ENCODE data around the gene RNF43.
"Not testable (repeated sequence)": the region's sequence is repeated elsewhere in the genome, so short reads cannot be mapped to it uniquely, and the experiment has no call there.

The RNF43 gene

DNA sequence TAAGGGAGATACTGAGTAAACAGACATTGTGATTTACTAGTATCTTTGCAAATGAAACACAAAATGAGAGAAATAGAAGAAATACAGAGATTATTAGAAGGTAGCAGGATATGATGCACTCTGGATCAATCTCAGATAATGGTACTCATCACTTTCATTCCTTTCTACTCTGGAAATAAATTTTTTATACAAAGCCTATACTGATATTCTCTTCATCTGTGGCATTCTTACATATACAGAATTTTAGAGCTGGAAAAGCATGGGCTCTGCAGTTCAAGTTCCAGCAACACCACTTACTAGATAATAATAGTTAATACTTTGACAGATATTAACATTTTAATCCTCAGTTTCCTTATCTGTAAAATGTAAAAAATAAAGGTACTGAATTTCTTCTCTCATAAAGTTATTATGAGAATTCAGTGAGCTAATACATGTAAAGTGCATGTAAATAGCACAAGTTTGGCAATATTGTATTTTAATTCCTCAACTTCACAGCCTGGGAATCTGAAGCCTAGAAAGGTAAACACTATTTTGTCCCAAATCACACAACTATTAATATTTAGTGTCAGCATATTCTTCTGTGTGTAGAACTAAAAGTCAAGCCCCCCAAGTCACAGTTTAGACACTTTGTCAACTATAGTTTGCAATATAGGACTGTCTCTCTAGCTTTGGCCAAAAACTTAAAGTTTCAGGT, 6.5 kb downstream of the RNF43 start:
- no peak for DNase-seq

DNA sequence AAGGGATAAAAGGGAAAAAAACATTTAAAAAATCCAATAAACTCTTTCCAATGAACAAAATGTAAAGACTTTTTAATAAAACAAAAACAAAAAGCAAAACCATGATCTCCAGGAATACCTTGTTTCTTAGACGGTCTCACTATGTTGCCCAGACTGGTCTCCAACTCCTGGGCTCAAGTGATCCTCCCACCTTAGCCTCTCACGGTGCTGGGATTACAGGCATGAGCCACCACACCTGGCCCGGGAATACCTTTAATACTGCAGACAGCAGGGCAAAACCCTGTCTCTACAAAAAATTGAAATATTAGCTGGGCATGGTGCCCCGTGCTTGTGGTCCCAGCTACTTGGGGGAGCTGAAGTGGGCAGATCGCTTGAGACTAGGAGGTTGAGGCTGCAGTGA, 7.9 kb downstream of the RNF43 start:
- DNase-seq, result no peak

DNA sequence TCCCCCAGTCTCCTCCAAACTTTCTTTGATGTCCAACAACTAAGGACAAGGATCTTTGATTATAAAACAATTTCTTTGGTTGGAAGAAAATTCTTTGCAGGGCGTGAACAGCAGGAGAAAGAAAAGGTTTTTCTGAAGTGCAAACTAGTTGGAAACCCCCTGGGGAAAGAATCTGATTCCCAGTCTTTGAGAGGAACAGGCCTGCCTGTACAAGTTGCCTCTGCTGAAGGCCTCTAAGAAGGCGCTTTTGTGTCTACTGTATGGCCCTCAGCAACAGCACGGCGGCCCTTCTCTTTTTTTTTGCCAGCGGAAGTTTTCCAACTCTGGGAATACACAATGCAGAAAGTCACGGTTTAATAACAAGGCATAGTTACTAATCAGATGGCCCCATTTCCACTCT, 14.0 kb downstream of the RNF43 start:
- no peak for DNase-seq

DNA sequence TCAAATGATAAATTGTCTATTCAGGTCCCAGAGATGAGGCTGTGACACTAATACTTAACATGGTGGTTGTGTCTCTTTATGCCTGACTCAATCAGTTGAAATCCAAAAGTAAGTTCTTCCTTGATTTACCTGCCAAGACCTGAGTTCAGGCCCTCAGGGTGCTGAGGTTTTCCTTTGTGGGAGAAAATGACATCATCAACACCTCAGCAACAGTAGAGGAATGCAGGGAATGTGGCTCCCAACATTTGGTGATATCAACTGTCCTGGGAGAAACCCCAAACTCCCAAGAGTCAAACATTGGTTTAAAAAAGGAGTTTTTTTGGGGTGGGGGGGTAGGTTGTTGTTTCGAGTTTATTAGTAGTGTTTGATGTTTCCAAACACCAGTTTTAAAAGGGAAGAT, 14.7 kb downstream of the RNF43 start:
- no peak for DNase-seq

DNA sequence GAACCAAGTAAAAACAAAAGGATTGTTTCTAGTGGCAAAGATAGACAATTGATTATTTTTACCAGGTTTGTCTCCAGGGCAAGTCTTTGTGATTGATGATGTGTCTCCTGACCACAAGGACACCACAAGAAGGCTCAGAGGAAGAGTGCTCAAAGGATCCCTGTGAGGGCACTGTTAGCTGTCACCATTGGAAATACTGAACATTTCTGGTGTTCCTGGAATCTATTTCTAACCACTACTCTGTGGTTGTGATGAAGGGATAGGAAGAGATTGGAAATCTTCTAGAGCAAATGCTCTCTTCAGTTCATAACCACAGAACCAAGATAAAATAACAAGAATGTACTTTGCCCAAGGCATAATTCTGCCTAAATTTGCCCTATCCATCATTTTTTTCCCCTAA, 15.3 kb downstream of the RNF43 start:
- no peak for DNase-seq

DNA sequence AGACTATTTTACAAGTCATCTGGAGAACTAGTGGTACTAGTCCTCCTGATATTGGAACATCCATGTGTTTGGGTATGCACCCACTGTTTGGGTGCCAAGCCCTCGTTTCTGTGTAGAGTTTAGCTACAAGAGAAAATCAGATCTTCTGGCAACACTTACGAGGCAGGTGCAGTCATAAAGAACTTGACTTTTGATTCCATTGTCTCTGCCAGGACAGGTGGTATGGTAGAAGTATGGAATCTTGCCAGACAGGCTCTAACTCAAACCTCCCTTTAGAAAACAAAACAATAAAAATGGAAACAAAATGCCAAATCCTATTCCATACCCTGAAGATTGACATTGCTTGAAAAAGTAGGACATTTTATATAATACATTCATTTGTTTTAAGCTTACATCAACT, 16.0 kb downstream of the RNF43 start:
- no peak for DNase-seq

DNA sequence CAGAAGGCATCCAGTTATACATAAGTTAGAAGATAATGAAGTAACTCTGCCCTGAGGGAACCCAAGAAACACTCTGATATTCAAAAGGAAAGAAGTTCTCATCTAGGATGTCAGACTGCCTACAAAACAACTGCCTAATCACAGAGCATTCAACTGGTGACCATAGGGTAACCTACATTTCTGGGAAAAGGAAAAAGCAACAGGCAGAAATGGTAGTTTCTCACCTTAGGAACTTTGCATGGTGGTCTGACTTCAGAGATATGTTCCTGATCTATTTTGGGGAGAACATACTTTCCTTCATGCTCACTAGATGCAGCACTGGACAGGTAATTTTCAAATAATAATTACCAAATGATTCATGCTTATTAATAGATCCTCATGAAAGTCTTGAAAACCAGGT, 16.5 kb downstream of the RNF43 start:
- no peak for DNase-seq

DNA sequence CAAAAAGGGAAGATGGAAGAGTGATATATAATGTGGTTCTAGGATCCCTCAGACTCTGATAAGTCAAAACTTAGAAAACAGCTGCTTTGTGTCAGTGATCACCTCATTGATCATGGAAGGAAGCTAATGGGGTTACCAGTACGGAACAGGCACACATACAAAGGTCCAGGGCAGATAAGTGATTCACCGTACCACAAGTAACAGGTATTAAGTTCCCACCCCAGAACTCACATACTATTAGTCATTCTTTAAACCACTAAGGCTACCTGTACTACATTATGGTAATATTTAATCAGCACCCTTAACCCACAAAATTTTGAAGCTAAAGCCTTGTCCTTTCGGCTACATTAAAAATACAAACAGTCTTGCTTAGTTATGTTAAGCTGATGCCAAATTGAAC, 17.4 kb downstream of the RNF43 start:
- DNase-seq, result no peak

DNA sequence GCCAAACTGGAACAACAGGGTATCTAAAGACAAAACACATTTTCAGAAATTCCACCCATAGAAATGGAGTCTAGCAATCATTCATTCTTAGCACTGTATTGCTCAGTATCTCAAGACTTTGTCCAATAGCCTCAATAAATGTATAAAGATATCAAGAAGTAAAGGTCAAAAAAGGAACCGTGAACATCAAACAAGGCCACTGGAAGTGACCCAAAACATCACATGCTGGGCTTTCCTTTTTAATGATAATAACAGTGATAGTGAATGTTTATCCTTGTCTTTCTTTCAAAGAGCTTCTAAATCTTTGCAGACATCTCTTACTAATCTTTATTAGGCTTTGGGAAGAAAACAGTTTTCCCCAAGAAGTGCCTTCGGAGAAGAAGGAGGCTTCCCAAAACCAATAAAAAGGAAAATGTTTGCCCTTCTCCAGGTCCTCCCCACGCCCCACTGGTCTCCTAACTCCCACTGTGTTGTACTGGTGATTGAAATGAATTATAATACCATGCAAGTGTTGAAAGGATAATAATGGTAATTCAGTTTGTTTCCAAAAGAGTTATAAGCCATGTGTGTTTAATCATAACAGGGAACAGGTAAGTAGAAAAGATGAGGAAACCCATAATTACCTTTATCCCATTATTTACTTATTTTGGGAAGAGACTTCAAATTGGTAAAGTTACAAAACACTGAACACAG, 18.6 kb downstream of the RNF43 start:
- DNase-seq, result no peak

DNA sequence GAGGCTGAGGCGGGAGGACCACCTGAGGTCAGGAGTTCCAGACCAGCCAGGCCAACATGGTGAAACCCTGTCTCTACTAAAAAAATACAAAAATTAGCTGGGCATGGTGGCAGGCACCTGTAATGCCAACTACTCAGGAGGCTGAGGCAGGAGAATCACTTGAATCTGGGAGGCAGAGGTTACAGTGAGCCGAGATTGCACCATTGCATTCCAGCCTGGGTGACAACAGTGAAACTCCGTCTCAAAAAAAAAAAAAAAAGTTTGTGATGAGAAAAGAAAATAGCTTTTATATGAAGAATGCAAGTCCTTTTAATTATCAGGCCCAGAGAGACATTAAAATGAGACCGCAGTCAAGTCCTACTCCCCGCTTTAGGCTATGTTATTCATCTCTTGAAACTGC, 19.9 kb downstream of the RNF43 start:
- not testable (repeated sequence) for DNase-seq

DNA sequence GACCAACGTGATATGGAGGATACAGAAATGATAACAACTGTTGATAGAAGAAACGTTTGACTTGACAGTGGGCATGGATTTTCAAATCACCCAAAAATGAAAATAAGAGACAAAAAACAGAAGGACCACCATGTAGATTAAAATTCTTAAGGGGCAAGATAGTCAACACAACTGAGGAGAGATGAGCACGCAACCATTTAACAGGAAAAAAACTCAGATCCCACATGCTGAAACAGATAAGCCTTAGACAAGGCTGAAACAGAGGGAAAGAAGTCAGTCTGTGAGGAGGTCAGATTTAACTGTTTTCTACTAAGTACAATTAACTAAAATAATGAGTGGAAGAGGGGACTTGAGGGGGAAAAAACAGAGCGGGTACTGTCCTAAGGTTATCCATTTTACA, 21.2 kb downstream of the RNF43 start:
- no peak for DNase-seq

DNA sequence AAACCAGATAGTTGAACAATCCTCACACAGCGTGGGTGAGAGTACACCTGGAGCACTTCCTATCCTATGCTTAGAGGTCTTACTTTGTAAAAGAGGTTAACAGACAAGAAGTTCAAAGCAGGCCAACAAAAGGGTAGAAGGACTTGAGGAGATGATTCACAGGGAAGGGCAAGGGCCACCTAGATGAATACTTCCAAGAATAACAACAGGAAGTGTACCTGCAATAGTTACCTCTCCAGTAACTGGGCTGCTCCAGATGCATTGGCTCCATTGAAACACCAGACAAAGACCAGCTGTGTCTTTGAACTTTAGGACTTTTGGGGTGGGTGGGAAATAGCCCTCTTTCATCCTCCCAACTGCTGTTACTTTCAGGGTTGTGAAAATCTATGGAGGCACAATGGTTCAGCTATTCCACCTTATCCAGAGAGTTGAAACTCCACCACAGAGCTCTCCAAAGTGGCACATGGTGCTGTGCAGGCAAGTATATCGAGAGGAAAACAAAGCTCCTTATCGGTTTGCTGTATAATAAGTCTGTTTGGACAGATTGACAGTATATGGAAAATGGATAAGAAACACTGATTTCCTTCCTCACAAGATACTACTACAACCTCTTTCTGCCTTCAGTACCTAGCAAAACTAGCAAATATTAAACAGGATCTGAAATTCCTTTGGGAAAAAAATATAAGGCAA, 22.7 kb downstream of the RNF43 start:
- no peak for DNase-seq

DNA sequence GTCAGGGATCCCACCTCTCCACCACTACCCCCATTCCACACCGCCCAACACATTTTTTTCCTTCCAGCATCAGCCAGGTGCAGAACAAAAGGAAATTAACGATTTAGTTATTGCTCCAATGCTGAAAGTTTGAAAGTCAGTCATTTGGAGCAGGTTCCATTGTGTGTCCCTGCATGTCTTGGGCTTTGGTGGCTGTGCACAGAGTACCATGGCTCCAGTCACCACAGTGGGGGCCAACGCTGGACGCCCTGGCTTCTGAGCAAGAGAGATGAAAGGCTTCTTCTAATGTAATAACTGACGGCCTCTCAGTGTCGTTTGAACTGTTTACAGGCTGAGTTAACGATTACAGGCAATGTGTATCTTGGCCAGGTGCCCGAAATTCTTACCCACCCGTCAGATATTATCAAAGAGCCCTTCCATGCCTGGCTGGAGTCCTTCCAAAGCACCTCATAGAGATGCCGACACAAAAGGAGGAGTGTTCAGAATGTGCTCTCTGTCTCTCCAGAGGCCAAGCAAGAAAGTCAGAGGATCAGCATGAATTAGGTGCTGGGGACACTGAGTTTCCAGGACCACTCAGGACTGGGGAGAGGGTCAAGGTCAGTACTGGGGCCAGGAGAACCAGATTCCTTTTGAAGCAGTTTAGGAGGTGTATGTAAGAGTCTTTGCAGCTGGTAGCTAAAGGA, 25.9 kb downstream of the RNF43 start:
- DNase-seq, result peak; percentile 58

DNA sequence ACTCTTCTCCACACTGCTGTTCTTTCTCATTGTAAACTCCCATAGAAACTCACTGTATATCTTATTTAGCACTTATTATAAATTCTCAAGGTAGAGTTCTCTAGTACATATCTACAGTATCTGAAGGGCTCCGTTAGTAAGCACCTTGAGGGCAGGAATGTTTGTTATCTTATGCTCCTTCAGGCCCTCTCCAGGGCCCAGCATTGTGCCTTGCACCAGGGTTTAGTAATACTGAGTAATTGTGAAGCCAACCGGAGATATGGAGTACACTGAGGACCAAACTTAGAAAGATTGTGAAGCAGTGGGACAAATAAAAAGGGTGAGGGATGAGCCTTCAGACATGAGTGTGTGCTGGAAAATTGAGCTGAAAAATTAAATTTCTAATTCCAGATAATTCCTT, 26.4 kb downstream of the RNF43 start:
- DNase-seq, result no peak

DNA sequence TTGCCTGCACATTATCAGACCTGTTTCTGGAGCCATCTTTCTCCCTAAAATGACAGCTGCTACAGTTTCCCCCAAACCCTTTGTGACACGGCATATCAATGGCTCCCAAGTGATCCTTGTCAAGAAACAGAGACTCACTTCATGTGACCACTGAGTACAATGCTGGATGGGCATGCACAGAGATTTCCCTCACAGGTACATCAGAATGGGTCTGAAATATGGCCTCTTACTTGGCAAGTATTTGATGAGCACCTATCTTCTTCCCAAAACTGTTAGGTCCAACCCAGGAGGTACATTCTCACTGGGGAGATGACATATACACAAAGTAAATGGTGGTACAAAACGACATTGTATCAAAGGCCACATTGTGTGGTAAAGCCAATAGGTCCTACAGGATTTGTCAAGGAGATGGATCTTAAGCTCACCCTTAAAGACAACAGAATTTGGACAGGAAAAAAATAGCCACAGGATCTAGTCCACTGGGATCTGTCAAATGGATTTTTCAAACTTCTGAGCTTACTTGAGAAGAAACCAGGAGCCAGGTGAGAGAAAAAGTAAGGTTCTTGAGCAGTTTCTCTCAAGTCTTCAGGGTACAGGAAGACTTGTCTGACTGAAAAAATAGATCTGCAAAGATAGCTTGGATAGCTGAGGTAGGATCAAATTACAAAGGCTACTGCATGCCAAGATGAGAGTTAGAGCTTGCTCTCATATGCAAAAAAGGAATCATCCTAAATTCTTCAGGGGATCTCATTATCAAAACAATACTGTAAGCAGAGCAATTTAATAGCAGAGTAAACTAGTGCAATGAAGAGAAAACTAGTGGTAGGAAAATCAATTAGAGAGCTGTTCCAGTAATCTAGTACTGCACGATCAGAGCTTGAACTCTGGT, 28.8 kb downstream of the RNF43 start:
- no peak for DNase-seq

DNA sequence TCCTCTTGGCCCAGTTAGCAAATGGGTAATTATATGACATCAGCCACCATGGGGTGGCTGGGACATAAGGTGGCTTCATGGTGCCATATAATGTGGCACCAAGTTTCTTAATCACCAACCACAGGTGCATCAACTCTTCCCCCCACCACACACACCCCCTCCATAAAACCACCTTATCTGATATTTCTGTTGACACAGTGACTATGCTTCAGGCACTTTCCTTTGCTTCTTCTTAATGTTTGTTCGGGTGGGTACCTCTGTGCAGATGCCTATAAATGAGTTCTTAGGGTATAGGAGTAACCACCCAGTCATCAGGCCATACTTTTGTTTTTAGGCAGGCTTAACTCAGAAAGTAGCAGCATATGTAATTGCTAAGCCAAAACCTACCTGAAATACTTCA, 29.5 kb downstream of the RNF43 start:
- no peak for DNase-seq

DNA sequence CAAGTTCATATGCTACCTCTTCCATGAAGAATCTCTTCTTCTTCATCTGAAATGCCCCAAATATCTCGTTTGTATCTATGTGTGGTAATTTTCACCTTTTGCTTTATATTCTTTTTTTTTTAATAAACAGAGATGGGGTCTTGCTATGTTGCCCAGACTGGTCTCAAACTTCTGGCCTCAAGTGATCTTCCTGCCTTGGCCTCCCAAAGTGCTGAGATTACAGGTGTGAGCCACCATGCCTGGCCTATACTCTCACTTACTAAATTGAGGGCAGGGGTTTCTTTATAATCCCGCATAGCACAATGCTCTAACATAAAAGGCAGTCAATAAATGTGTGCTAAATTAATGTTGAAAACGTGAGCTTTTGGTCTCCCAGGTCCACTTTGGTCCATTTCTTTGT, 30.6 kb downstream of the RNF43 start:
- DNase-seq, result no peak

DNA sequence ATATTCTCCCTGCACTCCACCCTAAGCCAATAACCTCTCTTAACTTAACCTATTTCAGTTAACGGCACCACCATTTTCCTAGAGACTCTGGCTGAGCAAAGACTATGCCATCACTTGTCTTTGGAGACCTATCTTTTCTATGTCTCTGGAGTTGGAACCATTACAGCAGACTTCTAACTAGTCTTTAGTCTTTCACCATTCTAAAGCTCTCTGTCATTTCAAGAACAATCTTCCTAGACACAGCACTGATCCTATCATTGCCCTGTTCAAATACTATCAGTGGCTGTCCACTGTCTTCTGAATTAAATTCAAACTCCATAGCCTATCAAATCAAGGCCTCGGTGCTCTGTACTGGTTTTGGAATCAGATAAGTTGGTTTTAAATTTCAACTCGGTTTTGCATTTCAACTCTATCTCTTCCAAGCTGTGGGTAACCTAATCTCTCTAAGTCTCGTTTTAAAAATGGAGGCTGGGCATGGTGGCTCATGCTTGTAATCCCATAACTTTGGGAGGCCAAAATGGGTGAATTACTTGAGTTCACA, 31.9 kb downstream of the RNF43 start:
- DNase-seq, result no peak

DNA sequence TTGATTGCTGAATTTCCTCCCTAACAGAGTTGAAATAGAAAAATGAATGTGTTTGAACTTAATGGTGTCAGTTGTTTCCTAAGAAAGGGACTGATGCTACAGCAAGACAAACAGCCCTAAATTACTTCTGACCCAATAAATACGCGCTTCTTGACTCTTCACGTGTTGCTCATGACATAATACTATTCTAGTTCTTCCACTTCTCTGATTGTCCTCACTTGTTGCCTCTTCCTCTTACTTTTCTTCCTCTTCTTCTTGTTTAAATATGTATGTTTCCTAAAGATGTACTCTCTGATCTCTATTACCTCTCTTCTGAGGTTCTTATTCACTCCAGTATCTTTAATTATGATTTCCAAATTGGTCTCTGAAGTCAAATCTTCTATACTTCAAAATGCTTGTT, 32.4 kb downstream of the RNF43 start:
- DNase-seq, result no peak

DNA sequence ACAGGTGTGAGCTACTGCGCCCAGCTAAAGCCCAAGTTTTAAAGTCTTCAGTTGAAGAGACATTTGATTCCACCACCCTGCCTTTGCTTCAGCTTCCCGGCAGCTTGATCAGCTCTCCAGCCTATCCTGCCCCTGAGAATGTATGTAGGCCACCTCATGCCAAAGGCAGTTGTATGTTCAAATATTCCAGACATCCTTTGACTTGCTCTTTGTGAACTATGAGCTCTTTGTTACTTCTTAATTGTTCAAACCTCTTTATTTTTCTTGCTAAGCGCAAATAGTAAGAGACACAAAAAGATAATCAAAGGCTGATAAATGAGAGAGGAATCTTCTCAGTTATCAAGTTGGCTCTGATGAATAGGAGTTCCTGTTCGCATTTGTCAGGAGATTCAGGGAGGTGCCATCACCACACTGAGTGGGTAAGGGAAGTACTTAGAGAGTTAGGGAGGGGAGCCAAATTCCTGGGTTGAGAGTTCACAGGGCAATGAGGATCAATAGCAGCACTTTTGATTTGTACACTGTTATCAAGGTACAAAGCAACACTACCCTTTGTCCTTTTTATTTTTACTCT, 33.4 kb downstream of the RNF43 start:
- DNase-seq, result no peak

DNA sequence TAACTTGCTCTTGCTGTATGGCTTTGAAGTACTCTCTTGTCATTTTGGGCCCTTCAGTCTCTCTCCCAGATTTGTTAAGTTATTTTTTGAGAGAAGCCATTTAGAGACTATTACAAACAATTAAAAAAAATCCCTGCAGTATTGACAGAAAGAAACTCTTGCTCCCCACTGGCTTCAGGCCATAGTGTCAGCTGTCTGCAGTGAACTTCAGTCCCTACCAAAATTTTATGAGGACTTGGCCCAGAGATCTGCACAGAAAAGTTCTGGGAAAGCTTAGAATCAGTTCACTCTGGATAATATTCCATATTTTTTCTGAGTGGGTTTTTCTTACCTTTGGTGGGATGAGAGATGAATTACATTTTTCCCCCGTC, 34.5 kb downstream of the RNF43 start:
- DNase-seq, result no peak
